ENCODE measurements around the gene HACD2. TPM values are rescaled to one million over a fixed set of nuclear protein-coding genes. Genes with fewer than 3 reads are reported as not detected.
A peak's percentile ranks its signal among the peaks of the same experiment; 100 is the strongest.

Gene HACD2
- total RNA-seq, 4 donors from 2014 or later: 11.9 to 70.5 (median 48.2) TPM

DNA sequence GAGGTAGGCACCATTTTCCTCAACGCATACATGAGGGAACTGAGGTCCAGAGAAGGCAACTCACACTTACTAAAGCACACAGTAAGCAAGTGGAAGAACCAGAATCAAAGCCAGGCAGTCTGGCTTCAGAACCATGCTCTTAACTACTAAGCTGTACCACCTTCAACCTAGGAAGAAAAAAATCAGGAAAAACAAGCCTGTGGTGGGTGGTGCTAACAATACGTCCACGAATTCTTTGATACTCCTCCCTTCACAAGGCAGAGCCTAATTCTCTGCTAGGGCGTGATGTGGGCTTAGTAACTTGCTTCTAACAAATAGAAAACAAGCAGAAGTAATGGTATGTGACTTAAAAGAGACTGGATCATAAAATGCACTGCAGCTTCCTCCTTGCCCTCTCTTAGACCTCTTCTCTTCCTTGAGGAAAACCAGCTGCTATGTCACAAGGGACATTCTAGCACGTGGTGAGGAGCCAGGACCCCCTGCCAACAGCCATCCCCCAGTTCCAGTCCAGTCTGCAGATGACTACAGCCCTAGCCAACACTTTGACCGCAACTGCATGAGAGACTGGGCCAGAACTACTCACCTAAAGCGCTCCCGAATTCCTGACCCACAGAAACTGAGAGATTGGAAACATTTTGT is 36.9 kb downstream of the HACD2 start:
- H3K4me1 ChIP-seq: peaks cover 0 to 7% (median 0%) of the 10 kb centered on the region in 4 donors
- WGBS, 2 donors (ENCODE audit: low coverage in 1 of 2): 76 to 83% methylated on average over 1 to 8 of the region's 8 CpGs

DNA sequence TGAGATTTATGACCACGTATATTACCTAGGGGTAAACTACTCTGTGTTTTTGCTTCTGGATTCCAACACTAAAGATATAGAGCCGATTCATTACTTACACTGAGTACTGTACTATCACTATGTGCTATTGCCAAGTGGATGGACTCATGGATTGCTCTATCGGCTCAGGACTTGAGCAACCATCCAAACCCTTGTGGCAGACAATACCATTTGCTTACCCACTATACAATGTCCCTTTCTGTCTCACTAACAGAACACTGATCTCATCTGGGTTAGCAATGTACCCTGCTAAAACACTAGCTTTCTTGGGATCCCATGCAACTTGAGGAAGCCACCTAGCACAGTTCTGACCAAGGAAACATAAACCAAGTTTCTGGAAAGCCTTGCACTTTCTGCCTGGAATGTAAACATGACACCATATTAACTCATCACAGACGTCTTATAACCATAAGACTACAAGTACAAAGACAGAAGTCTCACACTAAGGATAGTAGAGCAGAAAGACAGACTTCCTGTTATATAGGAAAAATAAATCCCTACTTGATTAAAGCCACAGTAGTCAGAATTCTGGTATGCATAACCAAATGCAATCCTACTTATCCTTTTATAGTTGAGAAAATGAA is 38.6 kb downstream of the HACD2 start:
- 56 to 60% methylated on average over 4 of the region's 4 CpGs for WGBS, 2 donors (ENCODE audit: low coverage in 1 of 2)
- Histone ChIP-seq H3K4me3 (no peak overlapping the region), H3K4me1 (peaks cover 0 to 7% (median 0%) of the 10 kb centered on the region in 4 donors), H3K36me3 (peaks cover 0 to 5% (median 0%) of the 10 kb centered on the region in 4 donors), H3K27ac (peak overlapping the region in 2 of 4 donors; percentile 4 to 14), H3K27me3 (no peaks in the 10 kb centered on the region), H3K9me3 (no peaks in the 10 kb centered on the region)
- intact Hi-C loops (cut with DNase I; ENCODE audit: low total_unique reads): no loop called here
- TF ChIP-seq, protein P1, sequence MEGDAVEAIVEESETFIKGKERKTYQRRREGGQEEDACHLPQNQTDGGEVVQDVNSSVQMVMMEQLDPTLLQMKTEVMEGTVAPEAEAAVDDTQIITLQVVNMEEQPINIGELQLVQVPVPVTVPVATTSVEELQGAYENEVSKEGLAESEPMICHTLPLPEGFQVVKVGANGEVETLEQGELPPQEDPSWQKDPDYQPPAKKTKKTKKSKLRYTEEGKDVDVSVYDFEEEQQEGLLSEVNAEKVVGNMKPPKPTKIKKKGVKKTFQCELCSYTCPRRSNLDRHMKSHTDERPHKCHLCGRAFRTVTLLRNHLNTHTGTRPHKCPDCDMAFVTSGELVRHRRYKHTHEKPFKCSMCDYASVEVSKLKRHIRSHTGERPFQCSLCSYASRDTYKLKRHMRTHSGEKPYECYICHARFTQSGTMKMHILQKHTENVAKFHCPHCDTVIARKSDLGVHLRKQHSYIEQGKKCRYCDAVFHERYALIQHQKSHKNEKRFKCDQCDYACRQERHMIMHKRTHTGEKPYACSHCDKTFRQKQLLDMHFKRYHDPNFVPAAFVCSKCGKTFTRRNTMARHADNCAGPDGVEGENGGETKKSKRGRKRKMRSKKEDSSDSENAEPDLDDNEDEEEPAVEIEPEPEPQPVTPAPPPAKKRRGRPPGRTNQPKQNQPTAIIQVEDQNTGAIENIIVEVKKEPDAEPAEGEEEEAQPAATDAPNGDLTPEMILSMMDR (IDR thresholded peaks at IDR 0.05): no peak
- peak in 1 of 3 donors; percentile 50 for TF ChIP-seq POLR2AphosphoS5 (IDR thresholded peaks at IDR 0.05)
- in situ Hi-C loops (cut with MboI; ENCODE audit: low pct_ligation_motif_present in 1 of 4, low pct_unique_long_range_greater_than_20kb in 1 of 4, low sequenced_read_pairs in 3 of 4): no loop called here
- DNase-seq: no peak

More for the DNA sequence above, 36.9 kb downstream of the HACD2 start:
- no peak for DNase-seq
- Histone ChIP-seq H3K27me3 (no peaks in the 10 kb centered on the region), H3K27ac (no peak overlapping the region), H3K36me3 (peaks cover 0 to 7% (median 0%) of the 10 kb centered on the region in 4 donors), H3K4me3 (no peak overlapping the region), H3K9me3 (peaks cover 0 to 5% of the 10 kb centered on the region in 2 donors)
- intact Hi-C loops (cut with DNase I; ENCODE audit: low total_unique reads): no loop called here
- TF ChIP-seq EP300 (IDR thresholded peaks at IDR 0.05; ENCODE audit: low read depth) (no peak), POLR2A (IDR thresholded peaks at IDR 0.05) (no peak), POLR2AphosphoS5 (IDR thresholded peaks at IDR 0.05) (no peak)
- in situ Hi-C loops (cut with MboI; ENCODE audit: low pct_ligation_motif_present in 1 of 4, low pct_unique_long_range_greater_than_20kb in 1 of 4, low sequenced_read_pairs in 3 of 4): no loop called here

DNA sequence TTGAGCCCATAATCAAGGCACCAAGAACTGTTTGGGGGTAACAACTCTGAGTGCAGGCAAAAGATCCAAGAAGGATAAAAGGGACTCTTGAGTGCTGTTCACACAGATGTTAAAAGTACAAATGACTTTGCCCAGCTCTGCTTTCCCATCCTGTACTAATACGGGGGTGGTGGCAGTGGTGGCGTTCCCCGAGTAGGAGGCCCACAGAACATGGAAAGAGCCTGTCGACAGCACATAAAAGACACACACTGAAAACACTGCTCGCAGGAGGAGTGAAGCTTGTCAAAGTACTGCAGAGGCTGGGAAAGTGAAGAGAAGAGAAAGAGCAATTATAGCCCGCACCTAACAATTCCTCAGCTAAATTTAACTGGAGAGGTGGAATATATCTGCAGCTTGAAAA is 40.9 kb downstream of the HACD2 start:
- Histone ChIP-seq H3K27me3 (no peaks in the 10 kb centered on the region), H3K36me3 (no peaks in the 10 kb centered on the region), H3K9me3 (no peaks in the 10 kb centered on the region), H3K4me3 (no peak overlapping the region), H3K27ac (no peak overlapping the region), H3K4me1 (peaks cover 0 to 7% (median 0%) of the 10 kb centered on the region in 4 donors)
- TF ChIP-seq EP300 (IDR thresholded peaks at IDR 0.05; ENCODE audit: low read depth): no peak
- TF ChIP-seq POLR2AphosphoS5 (IDR thresholded peaks at IDR 0.05): no peak
- no peak for TF ChIP-seq POLR2A (IDR thresholded peaks at IDR 0.05)
- TF ChIP-seq, protein P1 (IDR thresholded peaks at IDR 0.05): no peak
- DNase-seq: no peak
- intact Hi-C loops (cut with DNase I; ENCODE audit: low total_unique reads) (no loop called here), in situ Hi-C loops (cut with MboI; ENCODE audit: low pct_ligation_motif_present in 1 of 4, low pct_unique_long_range_greater_than_20kb in 1 of 4, low sequenced_read_pairs in 3 of 4) (no loop called here)
- 80 to 88% methylated on average over 1 to 6 of the region's 6 CpGs for WGBS, 2 donors (ENCODE audit: low coverage in 1 of 2)

DNA sequence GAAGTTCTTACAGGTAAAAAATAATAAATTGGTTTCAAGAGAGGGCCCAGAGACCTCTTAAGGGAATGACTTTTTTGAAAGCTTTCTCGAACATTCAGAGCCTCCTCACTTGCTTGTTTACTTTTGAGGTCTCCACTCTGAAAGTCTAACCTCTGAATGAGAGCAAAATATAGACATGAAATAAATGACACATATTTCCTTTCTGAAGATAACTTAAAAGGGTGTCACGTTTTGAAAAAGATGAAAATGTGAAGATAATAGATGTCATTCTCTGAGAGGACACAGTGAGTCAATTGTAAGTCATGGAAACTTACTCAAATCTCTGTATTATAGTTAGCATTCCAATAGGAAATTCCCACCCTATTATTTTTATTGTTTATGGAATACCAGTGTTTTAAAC is 44.6 kb downstream of the HACD2 start:
- Histone ChIP-seq H3K9me3 (no peaks in the 10 kb centered on the region), H3K27me3 (no peaks in the 10 kb centered on the region), H3K4me3 (no peak overlapping the region), H3K36me3 (no peaks in the 10 kb centered on the region), H3K4me1 (no peaks in the 10 kb centered on the region), H3K27ac (no peak overlapping the region)
- 65 to 75% methylated on average over 2 of the region's 2 CpGs for WGBS, 2 donors (ENCODE audit: low coverage in 1 of 2)
- intact Hi-C loops (cut with DNase I; ENCODE audit: low total_unique reads) (no loop called here), in situ Hi-C loops (cut with MboI; ENCODE audit: low pct_ligation_motif_present in 1 of 4, low pct_unique_long_range_greater_than_20kb in 1 of 4, low sequenced_read_pairs in 3 of 4) (no loop called here)
- TF ChIP-seq POLR2A (IDR thresholded peaks at IDR 0.05) (no peak), POLR2AphosphoS5 (IDR thresholded peaks at IDR 0.05) (no peak), EP300 (IDR thresholded peaks at IDR 0.05; ENCODE audit: low read depth) (no peak)
- TF ChIP-seq, protein P1 (IDR thresholded peaks at IDR 0.05): no peak
- no peak for DNase-seq
